HG03565 (cell line): ENCODE data around the gene STARD3.
"Not testable (repeated sequence)": the region's sequence is repeated elsewhere in the genome, so short reads cannot be mapped to it uniquely, and the experiment has no call there.

Source experiments
- ATAC-seq: cut with Tn5 transposase; IDR thresholded peaks from one replicate; pipeline ENCODE4 v1.9.1; 2021; ENCODE audit warnings: mild to moderate bottlenecking, moderate library complexity; ENCODE audit not compliant: unreplicated experiment

STARD3 gene

GRCh38 chr17:39706921-39707337 lies 70.0 kb downstream of the STARD3 start:
- ATAC-seq, result no peak

GRCh38 chr17:39709319-39709997 lies 72.5 kb downstream of the STARD3 start:
- no peak for ATAC-seq

- no peak for ATAC-seq
These were observed 73.3 kb downstream of the STARD3 start for GRCh38 chr17:39709998-39710964.

- ATAC-seq, result not testable (repeated sequence)
These were observed 74.1 kb downstream of the STARD3 start for GRCh38 chr17:39711071-39711470.

GRCh38 chr17:39711851-39712250 lies 74.9 kb downstream of the STARD3 start:
- ATAC-seq, result no peak
